K562 (cell line): Measurements from ENCODE around the gene STIM1. TPM values are rescaled to one million over a fixed set of nuclear protein-coding genes. Genes with fewer than 3 reads are reported as not detected.

Experiments
- CREB3L1 ChIP-seq: fragments of 450-650 bp; IDR thresholded peaks from 2 replicates; pipeline ENCODE4 v1.6.1; 2014; ENCODE audit warnings: low read depth, mild to moderate bottlenecking, moderate library complexity, borderline replicate concordance
- CREB5 ChIP-seq: fragments of 250-450 bp; sonication (Bioruptor Pico); IDR thresholded peaks from 2 replicates; pipeline ENCODE4 v1.5.0; 2020; ENCODE audit warnings: mild to moderate bottlenecking
- GATAD2A ChIP-seq: fragments of 450-650 bp; IDR thresholded peaks from 2 replicates; pipeline ENCODE4 v1.6.1; 2017
- NR2F6 ChIP-seq: fragments of 450-650 bp; formaldehyde crosslinking; IDR thresholded peaks from 2 replicates; pipeline ENCODE4 v1.4.0; 2020; ENCODE audit warnings: mild to moderate bottlenecking
- PCBP2 ChIP-seq: fragments of 200-400 bp; formaldehyde crosslinking; IDR thresholded peaks from 2 replicates; pipeline ENCODE4 v1.6.1; 2018; ENCODE audit warnings: low read length, low read depth, mild to moderate bottlenecking, moderate library complexity; ENCODE audit not compliant: poor library complexity, severe bottlenecking
- PURB ChIP-seq: sonication (generic); formaldehyde crosslinking; IDR thresholded peaks from 2 replicates; pipeline ENCODE4 v1.9.0; 2021; ENCODE audit warnings: low read depth, mild to moderate bottlenecking, missing genetic modification reagents
- SETDB1 ChIP-seq: IDR thresholded peaks from one replicate; pipeline ENCODE4 v1.6.1; 2012; ENCODE audit warnings: low read length, control low read depth, inconsistent platforms
- SIX5 ChIP-seq, 2 experiments: IDR thresholded peaks; 2 replicates each; pipeline ENCODE4 v1.6.1; 2011; ENCODE audit warnings: low read length in 2 of 2, borderline replicate concordance in 1 of 2, low read depth in 1 of 2, mild to moderate bottlenecking in 1 of 2, moderate library complexity in 1 of 2; ENCODE audit not compliant: insufficient read depth in 1 of 2
- SMARCE1 ChIP-seq: fragments of 450-650 bp; IDR thresholded peaks from 2 replicates; pipeline ENCODE4 v1.7.1; 2016; ENCODE audit warnings: mild to moderate bottlenecking
- ZNF586 ChIP-seq: fragments of 450-650 bp; formaldehyde crosslinking; conservative IDR thresholded peaks from 2 replicates; pipeline ENCODE4 v1.4.0; 2020; ENCODE audit warnings: mild to moderate bottlenecking, moderate library complexity
- ZNF785 ChIP-seq: fragments of 250-450 bp; sonication (Bioruptor Pico); IDR thresholded peaks from 2 replicates; pipeline ENCODE4 v1.4.0; 2020; ENCODE audit warnings: mild to moderate bottlenecking
- ZNF79 ChIP-seq: fragments of 250-450 bp; sonication (Bioruptor Pico); IDR thresholded peaks from 2 replicates; pipeline ENCODE4 v1.4.0; 2020; ENCODE audit warnings: low read depth, mild to moderate bottlenecking, moderate library complexity
- polyA plus RNA-seq, 8 experiments: library from polyadenylated mRNA; depleted of rRNA in 4 of 8; stranded (reverse) in 5 of 8; unstranded in 3 of 8; fragments of >200 nt; fragmentation: Nextera tagmentation in 2 of 8; fragmentation: Illumina TruSeq in 1 of 8; extraction: Ambion mirVana in 2 of 8; extraction: Trizol in 1 of 8; gene quantifications; 2 replicates each; pipeline versions ENCODE4 v1.2.1 to v1.2.3, GENCODE V29; 2011 to 2014; ENCODE audit warnings: inconsistent platforms in 1 of 8, missing spikeins in 1 of 8
- total RNA-seq, 7 experiments: library from RNA; depleted of rRNA in 6 of 7; stranded (reverse); fragments of >200 nt in 6 of 7; fragmentation: Illumina TruSeq in 2 of 7; extraction: Trizol in 2 of 7; gene quantifications; 2 replicates each; pipeline versions ENCODE4 v1.2.1 to v1.2.3, GENCODE V29; 2011 to 2021; ENCODE audit warnings: low replicate concordance in 1 of 7

Gene STIM1
- total and polyA plus RNA-seq, 9 of the 15 experiments (the other 6 are each of a cell fraction or from before 2014, with no cell fraction given), result 7.7 to 50.5 (median 22.5) TPM

- TF ChIP-seq CREB5 (no peak), NR2F6 (CRISPR knock-in tag) (no peak), ZNF586 (CRISPR knock-in tag) (no peak), GATAD2A (no peak), ZNF785 (CRISPR knock-in tag) (no peak), SETDB1 (no peak), SIX5 (IDR thresholded peaks at IDR 0.05; ENCODE audit: borderline replicate concordance in 1 of 2, insufficient read depth in 1 of 2, low read depth in 1 of 2, low read length in 2 of 2) (no peak), PURB (no peak), ZNF79 (CRISPR knock-in tag) (no peak), PCBP2 (no peak), SMARCE1 (peak; percentile 22; the same call in 1 of the 2 replicates), CREB3L1 (no peak)
These were observed 1.5 kb downstream of the STIM1 start (continued) for GRCh38 chr11:3856856-3857553.
